Measurements from ENCODE around the gene IDH1. TPM values are rescaled to one million over a fixed set of nuclear protein-coding genes. Genes with fewer than 3 reads are reported as not detected.

Gene IDH1
- total and polyA plus RNA-seq, 9 donors: 39.9 to 236 (median 73.8) TPM

GRCh38 chr2:208245746-208246145, 9.1 kb downstream of the IDH1 start:
- Histone ChIP-seq H3K27me3 (no peaks in the 10 kb centered on the region), H3K9me3 (no peaks in the 10 kb centered on the region), H3K4me1 (ENCODE audit: insufficient read depth) (peaks cover 3% of the 10 kb centered on the region), H3K27ac (peak overlapping the region in 1 of 2 donors; percentile 86), H3K4me3 (no peak overlapping the region), H3K36me3 (no peaks in the 10 kb centered on the region)
- TF ChIP-seq CTCF (IDR thresholded peaks at IDR 0.05): no peak
- TF ChIP-seq POLR2A (IDR thresholded peaks at IDR 0.05): no peak
- TF ChIP-seq EP300 (IDR thresholded peaks at IDR 0.05): no peak
- intact Hi-C loops (cut with DNase I): no loop called here
- no peak for DNase-seq
- WGBS, 3 donors: 95 to 98% (median 97%) methylated on average over 3 of the region's 3 CpGs

DNA sequence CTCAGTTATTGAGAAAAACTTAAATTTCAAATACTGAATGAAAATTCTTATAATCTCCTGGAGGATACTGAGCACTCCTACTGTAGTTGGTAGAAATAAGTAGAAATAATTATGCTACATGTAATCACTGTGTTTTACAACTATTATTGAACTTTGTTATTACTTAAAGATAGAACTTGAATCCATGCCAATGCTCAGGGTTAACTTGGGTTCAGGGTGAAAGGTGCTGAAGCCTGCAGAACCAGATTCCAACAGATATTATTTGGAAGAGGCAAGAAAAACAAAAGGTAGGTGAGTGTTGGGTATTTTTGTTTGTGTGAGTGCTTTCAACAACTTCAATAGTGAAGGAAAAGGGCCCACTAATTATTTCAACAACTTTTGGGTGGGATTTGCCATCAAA, 10.4 kb downstream of the IDH1 start:
- Histone ChIP-seq H3K27ac (no peak overlapping the region), H3K4me1 (ENCODE audit: insufficient read depth) (peaks cover 3% of the 10 kb centered on the region), H3K4me3 (no peak overlapping the region), H3K36me3 (no peaks in the 10 kb centered on the region), H3K27me3 (no peaks in the 10 kb centered on the region), H3K9me3 (no peaks in the 10 kb centered on the region)
- intact Hi-C loops (cut with DNase I): no loop called here
- TF ChIP-seq CTCF (IDR thresholded peaks at IDR 0.05): no peak
- no peak for TF ChIP-seq EP300 (IDR thresholded peaks at IDR 0.05)
- no peak for TF ChIP-seq POLR2A (IDR thresholded peaks at IDR 0.05)
- no peak for DNase-seq

- Histone ChIP-seq H3K4me1 (ENCODE audit: insufficient read depth) (no peaks in the 10 kb centered on the region), H3K27me3 (no peaks in the 10 kb centered on the region), H3K4me3 (no peak overlapping the region), H3K36me3 (no peaks in the 10 kb centered on the region), H3K9me3 (no peaks in the 10 kb centered on the region), H3K27ac (no peak overlapping the region)
- TF ChIP-seq POLR2A (IDR thresholded peaks at IDR 0.05) (no peak), EP300 (IDR thresholded peaks at IDR 0.05) (no peak), CTCF (IDR thresholded peaks at IDR 0.05) (no peak)
- intact Hi-C loops (cut with DNase I): no loop called here
- no peak for DNase-seq
- 96 to 98% (median 98%) methylated on average over 3 of the region's 3 CpGs for WGBS, 3 donors
These were observed 14.2 kb downstream of the IDH1 start for GRCh38 chr2:208240619-208241209.

- DNase-seq: no peak
- WGBS, 3 donors: 94 to 95% (median 95%) methylated on average over 9 of the region's 9 CpGs
- H3K36me3 ChIP-seq: no peaks in the 10 kb centered on the region
These were observed 14.9 kb downstream of the IDH1 start for GRCh38 chr2:208239770-208240493.

More at GRCh38 chr2:208239770-208240493, 14.9 kb downstream of the IDH1 start:
- Histone ChIP-seq H3K4me3 (no peak overlapping the region), H3K27ac (no peak overlapping the region), H3K27me3 (no peaks in the 10 kb centered on the region), H3K4me1 (ENCODE audit: insufficient read depth) (no peaks in the 10 kb centered on the region), H3K9me3 (no peaks in the 10 kb centered on the region)
- TF ChIP-seq CTCF (IDR thresholded peaks at IDR 0.05): no peak
- no peak for TF ChIP-seq EP300 (IDR thresholded peaks at IDR 0.05)
- TF ChIP-seq POLR2A (IDR thresholded peaks at IDR 0.05): no peak
- intact Hi-C loops (cut with DNase I): no loop called here

All from ovary (tissue), 9 donors.